Superior temporal gyrus (tissue), 1 donor: ENCODE results near the gene GUCY1A1.

Experiments
- DNase-seq: peaks from one replicate; pipeline ENCODE4 v3.0.0-alpha.2; 2016; ENCODE audit errors: extremely low spot score

Gene GUCY1A1

GRCh38 chr4:155741546-155741945 lies 74.9 kb downstream of the GUCY1A1 start:
- no peak for DNase-seq

- DNase-seq: no peak
Observed at GRCh38 chr4:155742310-155743015, 75.8 kb downstream of the GUCY1A1 start.

- no peak for DNase-seq
Observed at GRCh38 chr4:155745984-155746383, 79.3 kb downstream of the GUCY1A1 start.

GRCh38 chr4:155748039-155748438 lies 81.4 kb downstream of the GUCY1A1 start:
- DNase-seq: no peak

- DNase-seq: no peak
Observed at GRCh38 chr4:155749041-155749440, 82.4 kb downstream of the GUCY1A1 start.

GRCh38 chr4:155751569-155751968 lies 84.9 kb downstream of the GUCY1A1 start:
- DNase-seq: no peak

- DNase-seq: peak; percentile 13
Observed at GRCh38 chr4:155757745-155758265, 91.2 kb downstream of the GUCY1A1 start.

- DNase-seq: peak; percentile 98
Observed at GRCh38 chr4:155758481-155759371, 92.1 kb downstream of the GUCY1A1 start, which contains the start of gene GUCY1B1. TSS of gene GUCY1B1 (plus strand) at chr4:155759021. CDS start at chr4:155759141, 120 bp downstream.

- DNase-seq: no peak
Observed at GRCh38 chr4:155759372-155760252, 93.0 kb downstream of the GUCY1A1 start.

- no peak for DNase-seq
Observed at GRCh38 chr4:155761047-155761446, 94.4 kb downstream of the GUCY1A1 start.

- DNase-seq: no peak
Observed at GRCh38 chr4:155761916-155762315, 95.3 kb downstream of the GUCY1A1 start.

GRCh38 chr4:155762334-155762733 lies 95.7 kb downstream of the GUCY1A1 start:
- DNase-seq: peak; percentile 12

GRCh38 chr4:155763551-155763950 lies 96.9 kb downstream of the GUCY1A1 start:
- no peak for DNase-seq

GRCh38 chr4:155765149-155765548 lies 98.5 kb downstream of the GUCY1A1 start:
- DNase-seq: peak; percentile 23

GRCh38 chr4:155766622-155767021 lies 100.0 kb downstream of the GUCY1A1 start:
- DNase-seq: peak; percentile 28

- DNase-seq: no peak
Observed at GRCh38 chr4:155768370-155768769, 101.7 kb downstream of the GUCY1A1 start.

- peak; percentile 12 for DNase-seq
Observed at GRCh38 chr4:155769090-155769489, 102.4 kb downstream of the GUCY1A1 start.

- DNase-seq: peak; percentile 16
Observed at GRCh38 chr4:155772459-155773195, 106.0 kb downstream of the GUCY1A1 start.

- peak; percentile 24 for DNase-seq
Observed at GRCh38 chr4:155773196-155773800, 106.7 kb downstream of the GUCY1A1 start.

- no peak for DNase-seq
Observed at GRCh38 chr4:155774033-155774432, 107.4 kb downstream of the GUCY1A1 start.
